Measurements from ENCODE around the gene ADORA1. TPM values are rescaled to one million over a fixed set of nuclear protein-coding genes. Genes with fewer than 3 reads are reported as not detected.

Gene ADORA1
- total and polyA plus RNA-seq, 5 experiments from 2014 or later = not detected

GRCh38 chr1:203128716-203129500 is 1.4 kb downstream of the ADORA1 start:
- Mint-ChIP-seq H3K27me3 (peaks cover 33 to 73% (median 60%) of the 10 kb centered on the region in 5 donors), H3K4me1 (peaks cover 11 to 16% (median 13%) of the 10 kb centered on the region in 4 donors), H3K9me3 (no peaks in the 10 kb centered on the region), H3K4me3 (peak overlapping the region in 2 of 10 donors; percentile 29 to 40), H3K36me3 (no peaks in the 10 kb centered on the region), H3K27ac (no peak overlapping the region)
- peak in 1 of 10 donors; percentile 7 for DNase-seq
- POLR2A ChIA-PET = no interaction called here
- ATAC-seq = no peak

- peaks cover 11 to 16% (median 13%) of the 10 kb centered on the region in 4 donors for H3K4me1 Mint-ChIP-seq
- POLR2A ChIA-PET = no interaction called here
- H3K9me3 Mint-ChIP-seq = no peaks in the 10 kb centered on the region
- no peak overlapping the region for H3K27ac Mint-ChIP-seq
- H3K36me3 Mint-ChIP-seq = no peaks in the 10 kb centered on the region
- DNase-seq (peak in 1 of 10 donors; percentile 6), ATAC-seq (no peak)
- peaks cover 31 to 66% (median 56%) of the 10 kb centered on the region in 5 donors for H3K27me3 Mint-ChIP-seq
- no peak overlapping the region for H3K4me3 Mint-ChIP-seq
These were observed 2.1 kb downstream of the ADORA1 start for GRCh38 chr1:203129501-203130231.

- ATAC-seq (no peak), DNase-seq (no peak)
- H3K9me3 Mint-ChIP-seq = no peaks in the 10 kb centered on the region
- POLR2A ChIA-PET = no interaction called here
- peaks cover 25 to 59% (median 50%) of the 10 kb centered on the region in 5 donors for H3K27me3 Mint-ChIP-seq
- H3K27ac Mint-ChIP-seq = peak overlapping the region in 1 of 10 donors; percentile 20
- H3K4me1 Mint-ChIP-seq = peaks cover 11 to 16% (median 13%) of the 10 kb centered on the region in 4 donors
- H3K36me3 Mint-ChIP-seq = no peaks in the 10 kb centered on the region
- no peak overlapping the region for H3K4me3 Mint-ChIP-seq
These were observed 2.9 kb downstream of the ADORA1 start for GRCh38 chr1:203130358-203130985.

- no peaks in the 10 kb centered on the region for H3K36me3 Mint-ChIP-seq
- H3K4me1 Mint-ChIP-seq = peaks cover 8 to 20% (median 18%) of the 10 kb centered on the region in 4 donors
- no peaks in the 10 kb centered on the region for H3K9me3 Mint-ChIP-seq
- DNase-seq (no peak), ATAC-seq (no peak)
- POLR2A ChIA-PET = no interaction called here
- H3K27ac Mint-ChIP-seq = no peak overlapping the region
- H3K4me3 Mint-ChIP-seq = no peak overlapping the region
- peaks cover 19 to 50% (median 42%) of the 10 kb centered on the region in 5 donors for H3K27me3 Mint-ChIP-seq
These were observed 4.1 kb downstream of the ADORA1 start for GRCh38 chr1:203131548-203132200.

- DNase-seq = no peak
- no peaks in the 10 kb centered on the region for H3K9me3 Mint-ChIP-seq
- H3K36me3 Mint-ChIP-seq = no peaks in the 10 kb centered on the region
- H3K27me3 Mint-ChIP-seq = peaks cover 8 to 32% (median 27%) of the 10 kb centered on the region in 5 donors
- peaks cover 0 to 12% (median 4%) of the 10 kb centered on the region in 4 donors for H3K4me1 Mint-ChIP-seq
- H3K27ac Mint-ChIP-seq = no peak overlapping the region
- ATAC-seq = no peak
- POLR2A ChIA-PET = no interaction called here
- no peak overlapping the region for H3K4me3 Mint-ChIP-seq
These were observed 6.6 kb downstream of the ADORA1 start for GRCh38 chr1:203133970-203134725.

- DNase-seq (peak in 2 of 10 donors; percentile 8 to 15), ATAC-seq (no peak)
- H3K36me3 Mint-ChIP-seq = no peaks in the 10 kb centered on the region
- no peaks in the 10 kb centered on the region for H3K9me3 Mint-ChIP-seq
- H3K4me3 Mint-ChIP-seq = no peak overlapping the region
- peaks cover 0 to 10% (median 4%) of the 10 kb centered on the region in 4 donors for H3K4me1 Mint-ChIP-seq
- peak overlapping the region in 1 of 10 donors; percentile 74 for H3K27ac Mint-ChIP-seq
- POLR2A ChIA-PET = no interaction called here
- H3K27me3 Mint-ChIP-seq = peaks cover 5 to 19% (median 14%) of the 10 kb centered on the region in 5 donors
These were observed 8.2 kb downstream of the ADORA1 start for GRCh38 chr1:203135636-203136305.

GRCh38 chr1:203136409-203137042 is 9.0 kb downstream of the ADORA1 start:
- peak in 1 of 10 donors; percentile 45 for DNase-seq
- no peak for ATAC-seq
- no peak overlapping the region for H3K4me3 Mint-ChIP-seq
- H3K4me1 Mint-ChIP-seq = peaks cover 0 to 10% (median 4%) of the 10 kb centered on the region in 4 donors
- H3K27me3 Mint-ChIP-seq = peaks cover 3 to 16% (median 9%) of the 10 kb centered on the region in 5 donors
- no peaks in the 10 kb centered on the region for H3K36me3 Mint-ChIP-seq
- POLR2A ChIA-PET = no interaction called here
- H3K9me3 Mint-ChIP-seq = no peaks in the 10 kb centered on the region
- no peak overlapping the region for H3K27ac Mint-ChIP-seq

GRCh38 chr1:203137324-203137723 is 9.8 kb downstream of the ADORA1 start:
- ATAC-seq (no peak), DNase-seq (no peak)
- Mint-ChIP-seq H3K36me3 (peaks cover 0 to 4% (median 0%) of the 10 kb centered on the region in 3 donors), H3K4me1 (peaks cover 0 to 10% (median 4%) of the 10 kb centered on the region in 4 donors), H3K27ac (no peak overlapping the region), H3K4me3 (no peak overlapping the region), H3K27me3 (peaks cover 3 to 10% (median 7%) of the 10 kb centered on the region in 5 donors), H3K9me3 (peaks cover 0 to 4% (median 0%) of the 10 kb centered on the region in 9 donors)
- POLR2A ChIA-PET = no interaction called here

- peak in 1 of 10 donors; percentile 7 for DNase-seq
These were observed 10.5 kb downstream of the ADORA1 start for GRCh38 chr1:203138066-203138465.

GRCh38 chr1:203139976-203140475 is 12.5 kb downstream of the ADORA1 start:
- DNase-seq (peak in 1 of 10 donors; percentile 41), ATAC-seq (no peak)
- Mint-ChIP-seq H3K9me3 (peaks cover 0 to 17% (median 3%) of the 10 kb centered on the region in 9 donors), H3K36me3 (peaks cover 0 to 10% (median 2%) of the 10 kb centered on the region in 3 donors), H3K4me3 (no peak overlapping the region), H3K4me1 (peaks cover 0 to 10% (median 4%) of the 10 kb centered on the region in 4 donors), H3K27me3 (peaks cover 3 to 10% (median 7%) of the 10 kb centered on the region in 5 donors), H3K27ac (no peak overlapping the region)
- POLR2A ChIA-PET = no interaction called here

More at GRCh38 chr1:203138066-203138465, 10.5 kb downstream of the ADORA1 start:
- no peak for ATAC-seq
- POLR2A ChIA-PET = no interaction called here
- H3K36me3 Mint-ChIP-seq = peaks cover 0 to 9% (median 0%) of the 10 kb centered on the region in 3 donors
- no peak overlapping the region for H3K27ac Mint-ChIP-seq
- H3K27me3 Mint-ChIP-seq = peaks cover 3 to 10% (median 7%) of the 10 kb centered on the region in 5 donors
- H3K4me3 Mint-ChIP-seq = no peak overlapping the region
- H3K9me3 Mint-ChIP-seq = peaks cover 0 to 11% (median 2%) of the 10 kb centered on the region in 9 donors
- peaks cover 0 to 10% (median 4%) of the 10 kb centered on the region in 4 donors for H3K4me1 Mint-ChIP-seq

Data from naive thymus-derived CD8-positive, alpha-beta T cell (primary cell).